HEK293 (cell line): ENCODE results near the gene STK10.

Experiments used
- ZNF549 ChIP-seq: fragments of 450-650 bp; IDR thresholded peaks from 2 replicates; pipeline ENCODE4 v1.5.1; 2018; ENCODE audit warnings: missing biosample characterization, missing genetic modification characterization, mild to moderate bottlenecking, inconsistent platforms, moderate library complexity
- ZNF623 ChIP-seq: fragments of 450-650 bp; formaldehyde crosslinking; IDR thresholded peaks from 2 replicates; pipeline ENCODE4 v1.5.1; 2016; ENCODE audit warnings: missing biosample characterization, missing genetic modification characterization
- TF ChIP-seq, protein P1 (sequence below): fragments of 450-650 bp; formaldehyde crosslinking; IDR thresholded peaks from 2 replicates; pipeline ENCODE4 v1.5.1; 2016; ENCODE audit warnings: missing biosample characterization, missing genetic modification characterization
- TF ChIP-seq, protein P2 (sequence below): fragments of 450-650 bp; formaldehyde crosslinking; IDR thresholded peaks from 2 replicates; pipeline ENCODE4; 2016; ENCODE audit warnings: missing biosample characterization, missing genetic modification characterization
- TF ChIP-seq, protein P3 (sequence below): fragments of 450-650 bp; IDR thresholded peaks from 2 replicates; pipeline ENCODE4 v1.5.1; 2018; ENCODE audit warnings: missing biosample characterization, mild to moderate bottlenecking, missing genetic modification characterization

DNA sequence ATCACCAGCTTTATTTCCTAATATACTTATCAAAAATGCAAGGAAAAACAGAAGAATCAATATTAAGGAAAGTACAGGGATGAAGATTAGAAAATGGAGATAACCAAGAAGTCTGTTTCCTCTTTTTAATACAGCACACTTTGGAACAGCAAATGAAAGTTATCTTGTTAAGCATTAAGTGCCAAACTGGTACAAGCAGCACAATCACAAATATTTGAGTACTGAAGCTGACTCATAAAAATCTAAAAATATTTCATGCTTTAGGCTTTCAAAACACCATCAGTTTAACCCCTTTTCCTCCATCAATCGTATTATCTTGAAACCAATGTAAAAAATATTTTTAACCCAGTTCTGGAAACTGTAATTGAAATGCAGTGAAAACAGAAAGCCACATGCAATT is 184.3 kb downstream of the STK10 start:
- TF ChIP-seq, protein P1, sequence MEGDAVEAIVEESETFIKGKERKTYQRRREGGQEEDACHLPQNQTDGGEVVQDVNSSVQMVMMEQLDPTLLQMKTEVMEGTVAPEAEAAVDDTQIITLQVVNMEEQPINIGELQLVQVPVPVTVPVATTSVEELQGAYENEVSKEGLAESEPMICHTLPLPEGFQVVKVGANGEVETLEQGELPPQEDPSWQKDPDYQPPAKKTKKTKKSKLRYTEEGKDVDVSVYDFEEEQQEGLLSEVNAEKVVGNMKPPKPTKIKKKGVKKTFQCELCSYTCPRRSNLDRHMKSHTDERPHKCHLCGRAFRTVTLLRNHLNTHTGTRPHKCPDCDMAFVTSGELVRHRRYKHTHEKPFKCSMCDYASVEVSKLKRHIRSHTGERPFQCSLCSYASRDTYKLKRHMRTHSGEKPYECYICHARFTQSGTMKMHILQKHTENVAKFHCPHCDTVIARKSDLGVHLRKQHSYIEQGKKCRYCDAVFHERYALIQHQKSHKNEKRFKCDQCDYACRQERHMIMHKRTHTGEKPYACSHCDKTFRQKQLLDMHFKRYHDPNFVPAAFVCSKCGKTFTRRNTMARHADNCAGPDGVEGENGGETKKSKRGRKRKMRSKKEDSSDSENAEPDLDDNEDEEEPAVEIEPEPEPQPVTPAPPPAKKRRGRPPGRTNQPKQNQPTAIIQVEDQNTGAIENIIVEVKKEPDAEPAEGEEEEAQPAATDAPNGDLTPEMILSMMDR (tag by site-specific recombination), result no peak
- TF ChIP-seq, protein P2, sequence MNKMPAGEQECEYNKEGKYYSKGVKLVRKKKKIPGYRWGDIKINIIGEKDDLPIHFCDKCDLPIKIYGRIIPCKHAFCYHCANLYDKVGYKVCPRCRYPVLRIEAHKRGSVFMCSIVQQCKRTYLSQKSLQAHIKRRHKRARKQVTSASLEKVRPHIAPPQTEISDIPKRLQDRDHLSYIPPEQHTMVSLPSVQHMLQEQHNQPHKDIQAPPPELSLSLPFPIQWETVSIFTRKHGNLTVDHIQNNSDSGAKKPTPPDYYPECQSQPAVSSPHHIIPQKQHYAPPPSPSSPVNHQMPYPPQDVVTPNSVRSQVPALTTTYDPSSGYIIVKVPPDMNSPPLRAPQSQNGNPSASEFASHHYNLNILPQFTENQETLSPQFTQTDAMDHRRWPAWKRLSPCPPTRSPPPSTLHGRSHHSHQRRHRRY (tag by site-specific recombination), result no peak
- TF ChIP-seq ZNF623 (tag by site-specific recombination) (no peak), ZNF549 (tag by site-specific recombination) (no peak)
- TF ChIP-seq, protein P3, sequence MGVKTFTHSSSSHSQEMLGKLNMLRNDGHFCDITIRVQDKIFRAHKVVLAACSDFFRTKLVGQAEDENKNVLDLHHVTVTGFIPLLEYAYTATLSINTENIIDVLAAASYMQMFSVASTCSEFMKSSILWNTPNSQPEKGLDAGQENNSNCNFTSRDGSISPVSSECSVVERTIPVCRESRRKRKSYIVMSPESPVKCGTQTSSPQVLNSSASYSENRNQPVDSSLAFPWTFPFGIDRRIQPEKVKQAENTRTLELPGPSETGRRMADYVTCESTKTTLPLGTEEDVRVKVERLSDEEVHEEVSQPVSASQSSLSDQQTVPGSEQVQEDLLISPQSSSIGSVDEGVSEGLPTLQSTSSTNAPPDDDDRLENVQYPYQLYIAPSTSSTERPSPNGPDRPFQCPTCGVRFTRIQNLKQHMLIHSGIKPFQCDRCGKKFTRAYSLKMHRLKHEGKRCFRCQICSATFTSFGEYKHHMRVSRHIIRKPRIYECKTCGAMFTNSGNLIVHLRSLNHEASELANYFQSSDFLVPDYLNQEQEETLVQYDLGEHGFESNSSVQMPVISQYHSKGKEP (tag by site-specific recombination), result no peak
